K562 (cell line): ENCODE results near the gene KNTC1. TPM values are rescaled to one million over a fixed set of nuclear protein-coding genes. Genes with fewer than 3 reads are reported as not detected.
A peak's percentile ranks its signal among the peaks of the same experiment; 100 is the strongest.

ENCODE experiments used
- ATF1 ChIP-seq, 2 experiments: fragments of 450-650 bp in 1 of 2; IDR thresholded peaks; 2 replicates each; pipeline ENCODE4 v1.6.1; 2016; ENCODE audit warnings: missing compliant biosample characterization in 1 of 2, missing genetic modification characterization in 1 of 2
- DMBX1 ChIP-seq: fragments of 250-450 bp; sonication (Bioruptor Pico); IDR thresholded peaks from 2 replicates; pipeline ENCODE4 v1.8.0; 2022; ENCODE audit warnings: inconsistent platforms, mild to moderate bottlenecking, moderate library complexity, borderline replicate concordance
- E2F6 ChIP-seq, 2 experiments: IDR thresholded peaks; 2 replicates each; pipeline ENCODE4 v1.6.1; 2011; ENCODE audit warnings: borderline replicate concordance in 1 of 2, control low read depth in 1 of 2, low read depth in 1 of 2, low read length in 1 of 2, mild to moderate bottlenecking in 1 of 2, mixed read lengths in 1 of 2, moderate library complexity in 1 of 2; ENCODE audit not compliant: insufficient read depth in 1 of 2, insufficient read length in 1 of 2, poor library complexity in 1 of 2, severe bottlenecking in 1 of 2; ENCODE audit errors: extremely low read depth in 1 of 2
- FOXK2 ChIP-seq, 2 experiments: fragments of 450-650 bp; IDR thresholded peaks in 1 of 2; conservative IDR thresholded peaks in 1 of 2; 2 replicates each; pipeline ENCODE4 v1.6.1; 2016; ENCODE audit warnings: low read depth in 2 of 2, mild to moderate bottlenecking in 1 of 2
- FOXP1 ChIP-seq: sonication (generic); formaldehyde crosslinking; IDR thresholded peaks from 2 replicates; pipeline ENCODE4 v1.8.0; 2022; ENCODE audit warnings: mild to moderate bottlenecking, missing genetic modification reagents
- GTF2E2 ChIP-seq: fragments of 200-800 bp; sonication (Bioruptor generic); IDR thresholded peaks from 2 replicates; pipeline ENCODE4 v1.6.1; 2016; ENCODE audit warnings: missing genetic modification characterization, missing compliant biosample characterization
- HDAC3 ChIP-seq: fragments of 450-650 bp; IDR thresholded peaks from 2 replicates; pipeline ENCODE4 v1.6.1; 2018; ENCODE audit warnings: borderline replicate concordance, mild to moderate bottlenecking, moderate library complexity; ENCODE audit not compliant: partially characterized antibody
- IRF9 ChIP-seq: fragments of 450-650 bp; IDR thresholded peaks from 2 replicates; pipeline ENCODE4 v1.6.1; 2016; ENCODE audit warnings: missing biosample characterization, missing genetic modification characterization
- JUND ChIP-seq, 2 experiments: IDR thresholded peaks; 2 replicates in 1 of 2; 3 replicates in 1 of 2; pipeline ENCODE4 v1.6.1; 2011; ENCODE audit warnings: borderline replicate concordance in 2 of 2, low read depth in 2 of 2, low read length in 2 of 2, improper control_type of control experiment in 1 of 2, missing biosample characterization in 1 of 2, missing genetic modification characterization in 1 of 2, missing genetic modification reagents in 1 of 2
- KLF1 ChIP-seq: fragments of 450-650 bp; IDR thresholded peaks from 2 replicates; pipeline ENCODE4 v1.6.1; 2016; ENCODE audit warnings: missing genetic modification characterization, missing compliant biosample characterization
- RB1 ChIP-seq: fragments of 450-650 bp; IDR thresholded peaks from 2 replicates; pipeline ENCODE4 v1.6.1; 2017; ENCODE audit warnings: low read depth, mild to moderate bottlenecking
- STAG1 ChIP-seq: sonication (generic); formaldehyde crosslinking; IDR thresholded peaks from 2 replicates; pipeline ENCODE4 v1.5.0; 2020; ENCODE audit warnings: missing genetic modification reagents, borderline replicate concordance
- ZBTB7A ChIP-seq: IDR thresholded peaks from 2 replicates; pipeline ENCODE4 v1.6.1; 2011; ENCODE audit warnings: low read depth, mild to moderate bottlenecking, low read length, moderate library complexity, borderline replicate concordance; ENCODE audit not compliant: control insufficient read depth
- ZNF511 ChIP-seq: sonication (generic); formaldehyde crosslinking; IDR thresholded peaks from 2 replicates; pipeline ENCODE4 v1.8.0; 2022; ENCODE audit warnings: mild to moderate bottlenecking, missing genetic modification reagents
- ZSCAN32 ChIP-seq: fragments of 450-650 bp; formaldehyde crosslinking; IDR thresholded peaks from 2 replicates; pipeline ENCODE4 v1.4.0; 2020; ENCODE audit warnings: mild to moderate bottlenecking, moderate library complexity
- polyA plus RNA-seq, 8 experiments: library from polyadenylated mRNA; depleted of rRNA in 4 of 8; stranded (reverse) in 5 of 8; unstranded in 3 of 8; fragments of >200 nt; fragmentation: Nextera tagmentation in 2 of 8; fragmentation: Illumina TruSeq in 1 of 8; extraction: Ambion mirVana in 2 of 8; extraction: Trizol in 1 of 8; gene quantifications; 2 replicates each; pipeline versions ENCODE4 v1.2.1 to v1.2.3, GENCODE V29; 2011 to 2014; ENCODE audit warnings: inconsistent platforms in 1 of 8, missing spikeins in 1 of 8
- total RNA-seq, 7 experiments: library from RNA; depleted of rRNA in 6 of 7; stranded (reverse); fragments of >200 nt in 6 of 7; fragmentation: Illumina TruSeq in 2 of 7; extraction: Trizol in 2 of 7; gene quantifications; 2 replicates each; pipeline versions ENCODE4 v1.2.1 to v1.2.3, GENCODE V29; 2011 to 2021; ENCODE audit warnings: low replicate concordance in 1 of 7
- TF ChIP-seq, protein P1 (sequence below): sonication (generic); formaldehyde crosslinking; IDR thresholded peaks from 2 replicates; pipeline ENCODE4 v1.8.0; 2022; ENCODE audit warnings: missing genetic modification reagents, mild to moderate bottlenecking, moderate library complexity, borderline replicate concordance
- TF ChIP-seq, protein P2 (sequence below), 3 experiments: fragments of 200-800 bp in 1 of 3; fragments of 250-450 bp in 1 of 3; fragments of 450-650 bp in 1 of 3; sonication (Bioruptor Pico) in 1 of 3; sonication (Bioruptor generic) in 1 of 3; formaldehyde crosslinking in 1 of 3; IDR thresholded peaks; 2 replicates each; pipeline versions ENCODE4 v1.6.1 to v1.8.0; 2016 to 2022; ENCODE audit warnings: mild to moderate bottlenecking in 2 of 3, missing genetic modification characterization in 2 of 3, missing compliant biosample characterization in 1 of 3, moderate library complexity in 1 of 3

Gene KNTC1
- total and polyA plus RNA-seq, 9 of the 15 experiments (the other 6 are each of a cell fraction or from before 2014, with no cell fraction given), result 38.9 to 135 (median 99.6) TPM

GRCh38 chr12:122499991-122500684 is 26.9 kb upstream of the KNTC1 start (continued):
- TF ChIP-seq FOXP1 (peak; percentile 80; the same call in 1 of the 2 replicates), ZBTB7A (no peak), JUND (IDR thresholded peaks at IDR 0.05; ENCODE audit: borderline replicate concordance, low read depth, low read length) (peak; percentile 34; the same call in 1 of the 2 replicates), JUND (tag; IDR thresholded peaks at IDR 0.05; ENCODE audit: borderline replicate concordance, low read depth, low read length) (peak; percentile 12; the same call in 1 of the 3 replicates), IRF9 (0 out of 2 replicates have a peak, but pooled peaks have one; percentile 50), DMBX1 (CRISPR knock-in tag) (no peak), KLF1 (tag) (no peak), ZSCAN32 (CRISPR knock-in tag) (no peak), RB1 (peak; percentile 75), E2F6 (IDR thresholded peaks at IDR 0.05; ENCODE audit: borderline replicate concordance in 1 of 2, extremely low read depth in 1 of 2, insufficient read depth in 1 of 2, insufficient read length in 1 of 2, low read depth in 1 of 2, low read length in 1 of 2, poor library complexity in 1 of 2, severe bottlenecking in 1 of 2) (peak in 1 of 2 experiments; percentile 13), ZNF511 (CRISPR knock-in tag) (peak; percentile 95), GTF2E2 (tag) (peak; percentile 82; the same call in 1 of the 2 replicates), STAG1 (CRISPR knock-in tag) (0 out of 2 replicates have a peak, but pooled peaks have one; percentile 39), FOXK2 (conservative IDR thresholded peaks at IDR 0.05 in 1 of 2, IDR thresholded peaks at IDR 0.05 in 1 of 2; ENCODE audit: low read depth in 2 of 2) (peak; percentile 42 to 46; a peak in 2 of 4 replicates), HDAC3 (peak; percentile 10), ATF1 (CRISPR knock-in tag; IDR thresholded peaks at IDR 0.05) (no peak), ATF1 (tag; IDR thresholded peaks at IDR 0.05) (peak; percentile 48)
- TF ChIP-seq, protein P1, sequence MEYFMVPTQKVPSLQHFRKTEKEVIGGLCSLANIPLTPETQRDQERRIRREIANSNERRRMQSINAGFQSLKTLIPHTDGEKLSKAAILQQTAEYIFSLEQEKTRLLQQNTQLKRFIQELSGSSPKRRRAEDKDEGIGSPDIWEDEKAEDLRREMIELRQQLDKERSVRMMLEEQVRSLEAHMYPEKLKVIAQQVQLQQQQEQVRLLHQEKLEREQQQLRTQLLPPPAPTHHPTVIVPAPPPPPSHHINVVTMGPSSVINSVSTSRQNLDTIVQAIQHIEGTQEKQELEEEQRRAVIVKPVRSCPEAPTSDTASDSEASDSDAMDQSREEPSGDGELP, result no peak
- TF ChIP-seq, protein P2, sequence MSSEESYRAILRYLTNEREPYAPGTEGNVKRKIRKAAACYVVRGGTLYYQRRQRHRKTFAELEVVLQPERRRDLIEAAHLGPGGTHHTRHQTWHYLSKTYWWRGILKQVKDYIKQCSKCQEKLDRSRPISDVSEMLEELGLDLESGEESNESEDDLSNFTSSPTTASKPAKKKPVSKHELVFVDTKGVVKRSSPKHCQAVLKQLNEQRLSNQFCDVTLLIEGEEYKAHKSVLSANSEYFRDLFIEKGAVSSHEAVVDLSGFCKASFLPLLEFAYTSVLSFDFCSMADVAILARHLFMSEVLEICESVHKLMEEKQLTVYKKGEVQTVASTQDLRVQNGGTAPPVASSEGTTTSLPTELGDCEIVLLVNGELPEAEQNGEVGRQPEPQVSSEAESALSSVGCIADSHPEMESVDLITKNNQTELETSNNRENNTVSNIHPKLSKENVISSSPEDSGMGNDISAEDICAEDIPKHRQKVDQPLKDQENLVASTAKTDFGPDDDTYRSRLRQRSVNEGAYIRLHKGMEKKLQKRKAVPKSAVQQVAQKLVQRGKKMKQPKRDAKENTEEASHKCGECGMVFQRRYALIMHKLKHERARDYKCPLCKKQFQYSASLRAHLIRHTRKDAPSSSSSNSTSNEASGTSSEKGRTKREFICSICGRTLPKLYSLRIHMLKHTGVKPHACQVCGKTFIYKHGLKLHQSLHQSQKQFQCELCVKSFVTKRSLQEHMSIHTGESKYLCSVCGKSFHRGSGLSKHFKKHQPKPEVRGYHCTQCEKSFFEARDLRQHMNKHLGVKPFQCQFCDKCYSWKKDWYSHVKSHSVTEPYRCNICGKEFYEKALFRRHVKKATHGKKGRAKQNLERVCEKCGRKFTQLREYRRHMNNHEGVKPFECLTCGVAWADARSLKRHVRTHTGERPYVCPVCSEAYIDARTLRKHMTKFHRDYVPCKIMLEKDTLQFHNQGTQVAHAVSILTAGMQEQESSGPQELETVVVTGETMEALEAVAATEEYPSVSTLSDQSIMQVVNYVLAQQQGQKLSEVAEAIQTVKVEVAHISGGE (CRISPR knock-in tag; IDR thresholded peaks at IDR 0.05), result peak in 1 of 3 experiments; percentile 14; a peak in 2 of 6 replicates
